ENCODE data around the gene BPGM. TPM values are rescaled to one million over a fixed set of nuclear protein-coding genes. Genes with fewer than 3 reads are reported as not detected.

The BPGM gene
- total RNA-seq, 1 donor from 2014 or later: 14.8 TPM

DNA sequence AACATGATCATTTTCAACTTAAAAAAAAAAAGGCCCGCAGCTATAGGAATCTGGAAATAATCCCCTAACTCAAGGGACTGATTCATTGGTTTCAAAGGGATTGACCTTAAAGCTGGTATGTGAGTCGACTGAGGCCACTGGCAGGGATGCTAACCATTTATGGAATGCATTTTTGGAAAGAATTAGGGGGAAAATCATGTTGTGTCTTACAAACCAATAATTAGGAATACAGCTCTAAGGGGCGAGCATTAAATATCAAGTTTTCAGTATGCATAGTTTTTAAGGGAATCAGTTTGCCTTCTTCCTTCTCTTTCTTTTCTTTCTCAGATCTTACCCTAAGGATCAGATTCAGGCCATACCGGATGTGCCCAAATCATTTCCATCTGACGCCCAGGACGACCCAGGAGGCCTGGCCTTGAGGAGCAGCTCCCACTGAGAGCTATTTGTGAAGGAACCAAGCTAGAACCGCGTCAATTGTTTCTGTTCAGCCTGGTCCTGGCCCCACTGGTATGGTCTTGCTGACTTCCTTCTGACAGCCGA is 48.7 kb downstream of the BPGM start:
- H3K4me1 ChIP-seq: peaks cover 16% of the 10 kb centered on the region
- no peaks in the 10 kb centered on the region for H3K36me3 ChIP-seq
- TF ChIP-seq, protein P1, sequence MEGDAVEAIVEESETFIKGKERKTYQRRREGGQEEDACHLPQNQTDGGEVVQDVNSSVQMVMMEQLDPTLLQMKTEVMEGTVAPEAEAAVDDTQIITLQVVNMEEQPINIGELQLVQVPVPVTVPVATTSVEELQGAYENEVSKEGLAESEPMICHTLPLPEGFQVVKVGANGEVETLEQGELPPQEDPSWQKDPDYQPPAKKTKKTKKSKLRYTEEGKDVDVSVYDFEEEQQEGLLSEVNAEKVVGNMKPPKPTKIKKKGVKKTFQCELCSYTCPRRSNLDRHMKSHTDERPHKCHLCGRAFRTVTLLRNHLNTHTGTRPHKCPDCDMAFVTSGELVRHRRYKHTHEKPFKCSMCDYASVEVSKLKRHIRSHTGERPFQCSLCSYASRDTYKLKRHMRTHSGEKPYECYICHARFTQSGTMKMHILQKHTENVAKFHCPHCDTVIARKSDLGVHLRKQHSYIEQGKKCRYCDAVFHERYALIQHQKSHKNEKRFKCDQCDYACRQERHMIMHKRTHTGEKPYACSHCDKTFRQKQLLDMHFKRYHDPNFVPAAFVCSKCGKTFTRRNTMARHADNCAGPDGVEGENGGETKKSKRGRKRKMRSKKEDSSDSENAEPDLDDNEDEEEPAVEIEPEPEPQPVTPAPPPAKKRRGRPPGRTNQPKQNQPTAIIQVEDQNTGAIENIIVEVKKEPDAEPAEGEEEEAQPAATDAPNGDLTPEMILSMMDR (IDR thresholded peaks at IDR 0.05): no peak
- no peak overlapping the region for H3K27ac ChIP-seq
- DNase-seq (no peak), ATAC-seq (no peak)
- intact Hi-C loops (cut with DNase I): no loop called here
- no peak overlapping the region for H3K4me3 ChIP-seq
- H3K9me3 ChIP-seq: no peaks in the 10 kb centered on the region
- no peaks in the 10 kb centered on the region for H3K27me3 ChIP-seq

DNA sequence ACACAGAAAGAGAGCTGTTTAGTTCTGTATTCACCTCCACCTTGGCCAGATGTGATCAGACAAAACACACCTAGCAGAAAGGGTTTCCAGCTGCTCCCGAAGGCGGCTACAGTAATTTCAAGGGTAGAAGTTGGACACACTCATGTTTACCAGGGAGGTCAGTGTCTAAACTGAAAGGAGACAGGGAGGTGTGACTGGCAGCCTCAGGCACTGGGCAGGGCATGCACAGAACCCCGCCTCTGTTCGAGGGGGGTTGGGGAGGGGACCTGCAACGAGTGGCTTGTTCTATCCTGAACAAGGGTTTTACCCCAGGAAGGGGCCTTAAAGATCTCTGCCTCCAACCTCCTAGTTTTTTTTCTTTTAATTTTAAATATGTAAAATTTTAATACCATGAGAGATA is 49.6 kb downstream of the BPGM start:
- Histone ChIP-seq H3K4me1 (peaks cover 7% of the 10 kb centered on the region), H3K36me3 (no peaks in the 10 kb centered on the region), H3K27ac (no peak overlapping the region), H3K27me3 (no peaks in the 10 kb centered on the region), H3K9me3 (no peaks in the 10 kb centered on the region), H3K4me3 (no peak overlapping the region)
- TF ChIP-seq, protein P1 (IDR thresholded peaks at IDR 0.05): no peak
- ATAC-seq: no peak
- intact Hi-C loops (cut with DNase I): no loop called here
- no peak for DNase-seq

DNA sequence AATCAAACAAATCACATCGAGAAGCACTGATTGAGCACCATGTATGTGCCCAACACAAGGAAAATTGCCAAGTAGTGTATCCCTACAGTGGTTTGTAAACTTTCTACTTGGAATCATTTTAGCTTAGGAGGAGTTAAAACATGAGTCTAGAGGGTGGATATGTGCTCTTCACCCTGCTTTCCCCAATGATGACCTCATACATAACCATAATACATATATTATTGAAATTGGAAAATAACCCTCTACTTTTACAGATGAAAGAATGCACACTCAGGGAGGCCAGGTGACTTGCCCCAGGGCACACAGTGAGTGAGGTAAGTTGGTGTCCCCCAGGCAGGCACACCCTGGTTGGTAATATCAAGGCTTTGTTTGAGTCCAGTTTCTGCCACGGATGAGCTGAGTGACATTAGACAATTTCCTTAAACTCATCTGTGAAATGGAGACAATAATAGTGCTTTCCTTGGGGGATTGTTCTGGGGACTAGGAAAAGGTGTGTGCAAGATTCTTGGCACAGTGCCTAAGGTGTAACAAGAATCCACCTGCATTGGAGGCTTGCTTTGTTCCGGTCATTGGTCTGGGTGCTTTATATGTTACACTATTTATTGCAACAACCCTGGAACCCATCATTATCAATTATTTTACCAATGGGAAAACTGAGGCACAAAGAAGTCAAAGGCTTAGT is 50.7 kb downstream of the BPGM start:
- Histone ChIP-seq H3K4me3 (no peak overlapping the region), H3K27ac (no peak overlapping the region), H3K27me3 (no peaks in the 10 kb centered on the region), H3K36me3 (no peaks in the 10 kb centered on the region), H3K9me3 (no peaks in the 10 kb centered on the region), H3K4me1 (peaks cover 4% of the 10 kb centered on the region)
- TF ChIP-seq, protein P1 (IDR thresholded peaks at IDR 0.05): no peak
- no peak for ATAC-seq
- intact Hi-C loops (cut with DNase I): no loop called here
- no peak for DNase-seq

DNA sequence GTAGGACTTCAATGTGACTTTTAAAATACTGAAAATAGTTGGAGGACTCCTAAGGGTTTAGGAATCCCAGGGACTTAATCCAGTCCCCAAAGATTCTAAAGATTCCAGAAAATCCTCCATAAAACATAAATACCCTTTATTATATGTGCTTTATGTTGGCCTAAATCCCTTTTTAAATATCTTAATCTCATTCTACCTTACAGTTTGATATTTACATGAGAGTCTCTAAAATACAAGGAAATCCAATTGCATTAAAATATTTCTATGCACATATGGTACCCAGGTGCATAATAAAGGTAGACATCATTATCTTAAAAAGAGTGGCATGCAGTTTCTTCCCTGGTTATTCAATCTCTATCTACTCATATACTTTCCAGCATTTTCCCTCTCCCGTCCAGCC is 51.8 kb downstream of the BPGM start:
- no peak for ATAC-seq
- H3K27me3 ChIP-seq: no peaks in the 10 kb centered on the region
- H3K4me1 ChIP-seq: peaks cover 4% of the 10 kb centered on the region
- no peaks in the 10 kb centered on the region for H3K9me3 ChIP-seq
- DNase-seq: no peak
- H3K4me3 ChIP-seq: no peak overlapping the region
- intact Hi-C loops (cut with DNase I): no loop called here
- H3K27ac ChIP-seq: no peak overlapping the region
- TF ChIP-seq, protein P1 (IDR thresholded peaks at IDR 0.05): no peak
- H3K36me3 ChIP-seq: no peaks in the 10 kb centered on the region

DNA sequence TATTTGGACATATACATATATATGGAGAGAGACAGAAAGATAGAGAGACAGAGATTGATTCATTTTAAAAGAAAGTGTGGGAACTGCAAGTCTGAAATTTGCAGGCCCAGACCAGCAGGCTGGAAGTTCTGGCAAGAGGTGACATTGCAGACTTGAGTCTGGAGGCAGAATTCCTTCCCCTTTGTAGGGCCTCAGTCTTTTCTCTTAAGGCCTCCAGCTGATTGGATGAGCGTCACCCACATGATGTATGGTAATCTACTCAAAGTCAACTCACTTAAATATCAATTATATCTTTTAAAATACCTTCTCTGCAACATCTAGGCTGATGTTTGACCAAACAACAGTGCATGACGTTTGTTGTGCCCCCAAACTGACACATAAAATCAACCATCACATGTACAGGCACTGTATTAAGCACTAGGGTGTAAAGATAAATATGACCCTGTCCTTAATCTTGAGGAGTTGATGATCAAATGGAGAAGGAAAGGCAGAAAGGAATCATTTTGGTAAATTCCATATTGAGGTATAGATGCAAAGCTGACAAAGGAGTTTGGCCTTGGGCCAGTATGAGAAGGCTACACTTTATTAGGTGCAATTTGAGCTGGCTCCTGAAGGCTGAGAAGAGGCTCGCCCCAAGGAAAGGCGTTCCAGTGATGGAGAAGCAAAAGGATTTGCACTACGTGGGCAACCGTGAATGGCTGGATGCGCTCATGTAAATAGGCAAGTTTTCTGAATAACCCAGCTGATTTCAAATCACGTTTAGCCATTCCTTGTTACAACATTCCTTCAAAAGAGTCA is 52.6 kb downstream of the BPGM start:
- ATAC-seq (no peak), DNase-seq (no peak)
- Histone ChIP-seq H3K27ac (no peak overlapping the region), H3K27me3 (no peaks in the 10 kb centered on the region), H3K36me3 (no peaks in the 10 kb centered on the region), H3K4me1 (peaks cover 4% of the 10 kb centered on the region), H3K9me3 (no peaks in the 10 kb centered on the region), H3K4me3 (no peak overlapping the region)
- TF ChIP-seq, protein P1 (IDR thresholded peaks at IDR 0.05): no peak
- intact Hi-C loops (cut with DNase I): no loop called here

Measured in upper lobe of right lung (tissue), 1 donor.